H1 (cell line): ENCODE measurements around the gene RBMS1. TPM values are rescaled to one million over a fixed set of nuclear protein-coding genes. Genes with fewer than 3 reads are reported as not detected.

Experiments used
- CTCF ChIA-PET: fragments of 300-600 bp; sonication (Branson Sonifier 250); formaldehyde crosslinking; loops from one replicate; lab custom pipeline; 2021; ENCODE audit not compliant: partially characterized antibody; lab: Charles Lee
- POLR2A ChIA-PET: fragments of 300-600 bp; sonication (Branson Sonifier 250); formaldehyde crosslinking; loops from one replicate; lab custom pipeline; 2021; ENCODE audit warnings: inconsistent platforms; ENCODE audit not compliant: partially characterized antibody; lab: Charles Lee
- DNase-seq, 2 experiments: peaks; one replicate each; pipeline versions ENCODE4 v3.0.0 to v3.0.0-alpha.2; 2010 to 2022; ENCODE audit warnings: low spot score in 2 of 2, low read depth in 1 of 2, mixed read lengths in 1 of 2
- FAIRE-seq: peaks from 2 replicates; lab custom pipeline; 2011; peaks lifted over from hg19 to GRCh38; lab: Jason Lieb, UNC
- H2AFZ ChIP-seq: 2 replicates; pipeline ENCODE4 v1.8.1; 2012; ENCODE audit warnings: low read length, inconsistent platforms
- H2AK5ac ChIP-seq: 2 replicates; pipeline ENCODE4 v1.6.1; 2013; ENCODE audit warnings: low read depth, low read length
- H2BK120ac ChIP-seq: replicated peaks from 2 replicates; pipeline ENCODE3; 2013; ENCODE audit warnings: low read depth, low read length, inconsistent platforms
- H2BK12ac ChIP-seq: 2 replicates; pipeline ENCODE4 v1.6.1; 2013; ENCODE audit warnings: low read depth, low read length
- H2BK15ac ChIP-seq: 2 replicates; pipeline ENCODE4 v1.6.1; 2013; ENCODE audit warnings: low read length
- H2BK20ac ChIP-seq: 2 replicates; pipeline ENCODE4 v1.6.1; 2013; ENCODE audit warnings: low read length
- H2BK5ac ChIP-seq: 2 replicates; pipeline ENCODE4 v1.6.1; 2013; ENCODE audit warnings: low read depth, low read length
- H3K14ac ChIP-seq: 2 replicates; pipeline ENCODE4 v1.6.1; 2013; ENCODE audit warnings: inconsistent platforms; ENCODE audit not compliant: insufficient read length
- H3K18ac ChIP-seq: 2 replicates; pipeline ENCODE4 v1.6.1; 2013; ENCODE audit warnings: low read length; ENCODE audit errors: extremely low read depth
- H3K23ac ChIP-seq: 2 replicates; pipeline ENCODE4 v1.6.1; 2013; ENCODE audit warnings: inconsistent platforms; ENCODE audit not compliant: insufficient read length
- H3K23me2 ChIP-seq: 2 replicates; pipeline ENCODE4 v1.6.1; 2013; ENCODE audit warnings: low read depth, low read length
- H3K27ac ChIP-seq: 2 replicates; pipeline ENCODE4 v1.6.1; 2011; ENCODE audit warnings: low read depth, low read length, inconsistent platforms
- H3K27me3 ChIP-seq, 4 experiments: replicated peaks in 1 of 4; 1 replicate in 1 of 4; 2 replicates in 3 of 4; pipeline versions ENCODE4 v1.6.1 to v1.8.1; 2011 to 2013; ENCODE audit warnings: low read length in 3 of 4, mild to moderate bottlenecking in 3 of 4, inconsistent platforms in 2 of 4, mixed read lengths in 2 of 4, moderate library complexity in 1 of 4; ENCODE audit not compliant: control insufficient read depth in 3 of 4, insufficient read depth in 3 of 4; ENCODE audit errors: extremely low read depth in 1 of 4
- H3K36me3 ChIP-seq, 4 experiments: 2 replicates each; pipeline versions ENCODE4 v1.6.1 to v1.8.1; 2011 to 2013; ENCODE audit warnings: mild to moderate bottlenecking in 4 of 4, low read length in 3 of 4, moderate library complexity in 2 of 4, control low read depth in 1 of 4, inconsistent platforms in 1 of 4; ENCODE audit not compliant: insufficient read depth in 4 of 4, control insufficient read depth in 2 of 4
- H3K4ac ChIP-seq: replicated peaks from 2 replicates; pipeline ENCODE3; 2013; ENCODE audit warnings: low read length, low read depth, mixed read lengths, inconsistent platforms; ENCODE audit not compliant: insufficient read length
- H3K4me1 ChIP-seq, 4 experiments: replicated peaks in 1 of 4; 1 replicate in 1 of 4; 2 replicates in 3 of 4; pipeline versions ENCODE4 v1.6.1 to v1.8.1; 2011 to 2013; ENCODE audit warnings: low read length in 3 of 4, inconsistent platforms in 2 of 4, mixed read lengths in 1 of 4; ENCODE audit not compliant: insufficient read depth in 4 of 4, control insufficient read depth in 3 of 4
- H3K4me2 ChIP-seq, 2 experiments: 2 replicates each; pipeline versions ENCODE4 v1.6.1 to v1.8.1; 2011 to 2013; ENCODE audit warnings: low read depth in 2 of 2, low read length in 2 of 2, control low read depth in 1 of 2, inconsistent platforms in 1 of 2, mild to moderate bottlenecking in 1 of 2; ENCODE audit not compliant: insufficient read depth in 1 of 2
- H3K4me3 ChIP-seq, 4 experiments: fragments of 200-600, 300-600 bp in 1 of 4; sonication (generic), shearing (Covaris generic), sonication (Bioruptor Twin) in 1 of 4; 2 replicates each; pipeline versions ENCODE4 v1.5.1 to v1.8.1; 2011 to 2016; ENCODE audit warnings: low read length in 4 of 4, low read depth in 3 of 4, control low read depth in 2 of 4, inconsistent platforms in 2 of 4, mild to moderate bottlenecking in 2 of 4, mixed read lengths in 1 of 4, moderate library complexity in 1 of 4; ENCODE audit not compliant: insufficient read depth in 2 of 4; ENCODE audit errors: extremely low read depth in 1 of 4
- H3K56ac ChIP-seq: replicated peaks from 2 replicates; pipeline ENCODE3; 2013; ENCODE audit warnings: low read depth, mild to moderate bottlenecking, mixed read lengths, low read length, inconsistent platforms; ENCODE audit not compliant: insufficient read length
- H3K79me1 ChIP-seq: 2 replicates; pipeline ENCODE4 v1.6.1; 2013; ENCODE audit warnings: low read depth, low read length, control low read depth
- H3K79me2 ChIP-seq, 2 experiments: 2 replicates each; pipeline versions ENCODE4 v1.6.1 to v1.8.1; 2012 to 2013; ENCODE audit warnings: low read length in 2 of 2, mild to moderate bottlenecking in 2 of 2, inconsistent platforms in 1 of 2; ENCODE audit not compliant: insufficient read depth in 2 of 2, control insufficient read depth in 1 of 2
- H3K9ac ChIP-seq, 4 experiments: replicated peaks in 1 of 4; 1 replicate in 1 of 4; 2 replicates in 3 of 4; pipeline versions ENCODE4 v1.6.1 to v1.8.1; 2011 to 2013; ENCODE audit warnings: low read depth in 3 of 4, low read length in 3 of 4, control low read depth in 2 of 4, mild to moderate bottlenecking in 2 of 4, moderate library complexity in 2 of 4, inconsistent platforms in 1 of 4; ENCODE audit errors: extremely low read depth in 1 of 4
- H3K9me3 ChIP-seq, 2 experiments: 2 replicates each; pipeline versions ENCODE4 v1.6.1 to v1.8.1; 2012 to 2013; ENCODE audit warnings: mild to moderate bottlenecking in 2 of 2, moderate library complexity in 2 of 2, control low read depth in 1 of 2, inconsistent platforms in 1 of 2, low read depth in 1 of 2, low read length in 1 of 2, mixed read lengths in 1 of 2; ENCODE audit not compliant: insufficient read depth in 2 of 2
- H4K20me1 ChIP-seq, 2 experiments: replicated peaks in 1 of 2; 2 replicates each; pipeline versions ENCODE3 to v1.8.1; 2011 to 2013; ENCODE audit warnings: inconsistent platforms in 2 of 2, low read length in 2 of 2, mild to moderate bottlenecking in 1 of 2; ENCODE audit not compliant: insufficient read depth in 2 of 2, control insufficient read depth in 1 of 2
- H4K5ac ChIP-seq: 2 replicates; pipeline ENCODE4 v1.6.1; 2013; ENCODE audit warnings: low read length, low read depth, mixed read lengths, inconsistent platforms; ENCODE audit not compliant: insufficient read length
- H4K8ac ChIP-seq: 2 replicates; pipeline ENCODE4 v1.8.0; 2013; ENCODE audit warnings: mild to moderate bottlenecking, moderate library complexity, low read length, inconsistent platforms; ENCODE audit not compliant: insufficient read depth; ENCODE audit errors: extremely low read depth
- H4K91ac ChIP-seq: replicated peaks from 2 replicates; pipeline ENCODE3; 2013; ENCODE audit warnings: low read length, mixed read lengths, inconsistent platforms; ENCODE audit not compliant: insufficient read length
- ATF2 ChIP-seq: IDR thresholded peaks from 2 replicates; pipeline ENCODE4 v1.6.1; 2012; ENCODE audit warnings: low read length, inconsistent platforms
- CBX8 ChIP-seq: fragments of 300-800, 300-1000 bp; sonication (generic); IDR thresholded peaks from 2 replicates; pipeline ENCODE4 v1.7.1; 2016; ENCODE audit warnings: low read depth, low read length, borderline replicate concordance
- CHD2 ChIP-seq: IDR thresholded peaks from 2 replicates; pipeline ENCODE4 v1.6.1; 2012; ENCODE audit warnings: low read length, improper control_type of control experiment
- POU5F1 ChIP-seq: IDR thresholded peaks from 2 replicates; pipeline ENCODE4 v1.6.1; 2011; ENCODE audit warnings: low read depth, mild to moderate bottlenecking, low read length, moderate library complexity
- WGBS, 2 experiments: shearing (Covaris generic) in 1 of 2; methylation state at CpG; one replicate each; pipeline versions ENCODE4 v1.1.6 to v1.1.7; 2013 to 2015; ENCODE audit warnings: low lambda C conversion rate in 2 of 2, mixed read lengths in 2 of 2, inconsistent platforms in 1 of 2, low coverage in 1 of 2, missing lambda C conversion rate in 1 of 2; ENCODE audit not compliant: insufficient replicate concordance in 2 of 2, insufficient coverage in 1 of 2, insufficient read length in 1 of 2; ENCODE audit errors: extremely low coverage in 1 of 2, missing lambda C conversion rate in 1 of 2; 5-methylcytosine and 5-hydroxymethylcytosine counted together
- polyA plus RNA-seq, 7 experiments: library from polyadenylated mRNA; depleted of rRNA in 3 of 7; stranded (reverse) in 5 of 7; unstranded in 2 of 7; fragments of >200 nt in 5 of 7; fragments of 200-250 nt in 2 of 7; gene quantifications; 1 replicate in 5 of 7; 2 replicates in 1 of 7; 4 replicates in 1 of 7; pipeline versions ENCODE4 v1.2.1 to v1.2.3, GENCODE V29; 2011 to 2013; ENCODE audit warnings: missing spikeins in 2 of 7, mixed read lengths in 2 of 7
- total RNA-seq: library from RNA; stranded (reverse); fragmentation: NEBNext Ultra II Directional; extraction: Animal tissue kit (Norgen Biotek cat#: 25700); gene quantifications from 2 replicates; pipeline ENCODE4 v1.2.1, GENCODE V29; 2021

The RBMS1 gene
- total and polyA plus RNA-seq, 2 of the 8 experiments (the other 6 are each of a cell fraction or from before 2014, with no cell fraction given) = 53.7 to 60.0 TPM

- H2AFZ ChIP-seq = no peak overlapping the region
- H3K4me1 ChIP-seq = peaks cover under 1 to 7% (median 5%) of the 10 kb centered on the region in 4 experiments; a peak in 4 of 7 replicates
- no peak for DNase-seq
- CTCF ChIA-PET = interaction anchor here (0.7 to 5.3 kb wide), 3 partner anchors 18 to 583 kb away, joined by 3 to 38 read pairs (median 3); no protein-coding TSS in a partner anchor
- TF ChIP-seq POU5F1 = no peak
- TF ChIP-seq CHD2 = no peak
- TF ChIP-seq CBX8 = no peak
- TF ChIP-seq ATF2 = no peak
- H3K79me1 ChIP-seq = no peaks in the 10 kb centered on the region; the same call in 1 of the 2 replicates
- no peak overlapping the region for H3K9ac ChIP-seq
- H2BK5ac ChIP-seq = no peak overlapping the region
- H4K8ac ChIP-seq = no peak overlapping the region
- H4K91ac ChIP-seq = no peak overlapping the region
- no peak overlapping the region for H3K4me2 ChIP-seq
- H3K18ac ChIP-seq = no peak overlapping the region
- H3K36me3 ChIP-seq = no peaks in the 10 kb centered on the region
- peaks cover 14% of the 10 kb centered on the region for H3K23me2 ChIP-seq
- no peak overlapping the region for H3K4ac ChIP-seq
- no peaks in the 10 kb centered on the region for H3K9me3 ChIP-seq
- no peak overlapping the region for H3K14ac ChIP-seq
- no peak overlapping the region for H2BK120ac ChIP-seq
- H3K23ac ChIP-seq = no peak overlapping the region
- no peak overlapping the region for H3K56ac ChIP-seq
- H2BK12ac ChIP-seq = no peak overlapping the region
- peaks cover 2 to 7% of the 10 kb centered on the region in 2 experiments for H4K20me1 ChIP-seq
- FAIRE-seq = no peak
- peaks cover 0 to 2% (median 0%) of the 10 kb centered on the region in 4 experiments; a peak in 2 of 7 replicates for H3K27me3 ChIP-seq
- 83% methylated on average over 1 of the region's 1 CpG; no CpG with 5 or more reads in 1 of the 2 experiments for WGBS, 2 experiments
- H2BK15ac ChIP-seq = no peak overlapping the region
- no peak overlapping the region for H2BK20ac ChIP-seq
- H3K27ac ChIP-seq = no peak overlapping the region
- H4K5ac ChIP-seq = no peak overlapping the region
- POLR2A ChIA-PET = interaction anchor here (0.8 kb wide), 1 partner anchor 25 kb away, joined by 3 read pairs; no protein-coding TSS in a partner anchor
- peaks cover 0 to 9% of the 10 kb centered on the region in 2 experiments; a peak in 2 of 4 replicates for H3K79me2 ChIP-seq
- H2AK5ac ChIP-seq = no peak overlapping the region
- H3K4me3 ChIP-seq = no peak overlapping the region
Observed at GRCh38 chr2:160411167-160411566, 82.4 kb downstream of the RBMS1 start.
